Neural cell (in vitro differentiated cells): ENCODE measurements around the gene GLTPD2. TPM values are rescaled to one million over a fixed set of nuclear protein-coding genes. Genes with fewer than 3 reads are reported as not detected.

Experiments
- H2AFZ ChIP-seq: fragments of 200-600, 300-800 bp; sonication (generic), shearing (Covaris generic); 2 replicates; pipeline ENCODE4 v1.6.0; 2014; ENCODE audit warnings: low read depth, mild to moderate bottlenecking, antibody characterized with exemption, low read length, moderate library complexity
- H3F3A ChIP-seq: fragments of 200-600 bp; shearing (Covaris generic); 2 replicates; pipeline ENCODE4 v1.6.1; 2016; ENCODE audit warnings: mild to moderate bottlenecking, moderate library complexity, mixed read lengths, antibody characterized with exemption, low read length; ENCODE audit not compliant: insufficient read depth, poor library complexity, severe bottlenecking
- H3K27ac ChIP-seq: fragments of 200-600, 300-800 bp; sonication (generic), shearing (Covaris generic); 2 replicates; pipeline ENCODE4 v1.5.1; 2014; ENCODE audit warnings: mild to moderate bottlenecking, low read length, moderate library complexity
- H3K27me3 ChIP-seq: fragments of 300-800, 200-600 bp; sonication (generic), shearing (Covaris generic); 2 replicates; pipeline ENCODE4 v1.6.0; 2014; ENCODE audit warnings: mild to moderate bottlenecking, low read depth, low read length, moderate library complexity; ENCODE audit not compliant: insufficient read depth
- H3K36me3 ChIP-seq: fragments of 300-800, 200-600 bp; sonication (generic), shearing (Covaris generic); 2 replicates; pipeline ENCODE4 v1.5.1; 2014; ENCODE audit warnings: mild to moderate bottlenecking, antibody characterized with exemption, low read length, moderate library complexity; ENCODE audit not compliant: insufficient read depth
- H3K4me2 ChIP-seq: fragments of 300-800, 200-600 bp; sonication (generic), shearing (Covaris generic); 2 replicates; pipeline ENCODE4 v1.6.0; 2014; ENCODE audit warnings: mild to moderate bottlenecking, low read length
- H3K4me3 ChIP-seq: fragments of 300-800, 200-600 bp; sonication (generic), shearing (Covaris generic); 2 replicates; pipeline ENCODE4 v1.5.1; 2014; ENCODE audit warnings: mild to moderate bottlenecking, low read length, moderate library complexity
- H3K79me2 ChIP-seq: fragments of 200-600 bp; shearing (Covaris generic); replicated peaks from 2 replicates; pipeline ENCODE4 v1.6.0; 2014; ENCODE audit warnings: mild to moderate bottlenecking, low read length, moderate library complexity; ENCODE audit not compliant: insufficient read depth
- H3K9ac ChIP-seq: fragments of 300-800, 200-600 bp; sonication (generic), shearing (Covaris generic); 2 replicates; pipeline ENCODE4 v1.6.1; 2016; ENCODE audit warnings: mild to moderate bottlenecking, low read length, mixed read lengths
- H3K9me2 ChIP-seq: fragments of 200-600 bp; shearing (Covaris generic); 2 replicates; pipeline ENCODE4 v1.6.1; 2016; ENCODE audit warnings: mild to moderate bottlenecking, low read length, mixed read lengths; ENCODE audit not compliant: insufficient read depth
- H3K9me3 ChIP-seq: fragments of 200-600, 300-800 bp; sonication (generic), shearing (Covaris generic); 2 replicates; pipeline ENCODE4 v1.6.1; 2016; ENCODE audit warnings: mild to moderate bottlenecking, mixed run types, low read length, moderate library complexity, mixed read lengths
- H4K20me1 ChIP-seq: fragments of 200-600 bp; shearing (Covaris generic); 2 replicates; pipeline ENCODE4 v1.6.1; 2016; ENCODE audit warnings: mild to moderate bottlenecking, mixed run types; ENCODE audit not compliant: insufficient read depth
- EP300 ChIP-seq: fragments of 450-650 bp; conservative IDR thresholded peaks from 2 replicates; pipeline ENCODE4 v1.6.1; 2014; ENCODE audit warnings: antibody characterized with exemption, mild to moderate bottlenecking, moderate library complexity; ENCODE audit not compliant: poor library complexity, severe bottlenecking
- EZH2 ChIP-seq: fragments of 200-600, 300-800 bp; shearing (Covaris generic), sonication (generic); IDR thresholded peaks from 2 replicates; pipeline ENCODE4 v1.6.1; 2014; ENCODE audit warnings: antibody characterized with exemption, low read length, borderline replicate concordance, mild to moderate bottlenecking; ENCODE audit not compliant: insufficient read depth, poor library complexity, severe bottlenecking
- MXI1 ChIP-seq: fragments of 450-650 bp; conservative IDR thresholded peaks from 2 replicates; pipeline ENCODE4 v1.6.1; 2014; ENCODE audit warnings: antibody characterized with exemption, mild to moderate bottlenecking; ENCODE audit not compliant: poor library complexity, severe bottlenecking
- POLR2AphosphoS5 ChIP-seq: IDR thresholded peaks from 2 replicates; pipeline ENCODE4 v1.6.1; 2012
- RAD21 ChIP-seq: fragments of 450-650 bp; conservative IDR thresholded peaks from 2 replicates; pipeline ENCODE4 v1.6.1; 2014; ENCODE audit warnings: antibody characterized with exemption, mild to moderate bottlenecking, moderate library complexity
- SMC3 ChIP-seq: fragments of 450-650 bp; conservative IDR thresholded peaks from 2 replicates; pipeline ENCODE4 v1.6.1; 2014; ENCODE audit warnings: antibody characterized with exemption, mild to moderate bottlenecking, moderate library complexity; ENCODE audit not compliant: poor library complexity
- TAF1 ChIP-seq: IDR thresholded peaks from 2 replicates; pipeline ENCODE4 v1.6.1; 2012; ENCODE audit warnings: low read depth
- polyA plus RNA-seq: library from polyadenylated mRNA; depleted of rRNA; stranded (reverse); fragments of >200 nt; gene quantifications from 2 replicates; pipeline ENCODE4 v1.2.3, GENCODE V29; 2014
- TF ChIP-seq, protein P1 (sequence below): IDR thresholded peaks from 2 replicates; pipeline ENCODE4 v1.6.1; 2012; ENCODE audit warnings: borderline replicate concordance
- TF ChIP-seq, protein P2 (sequence below): fragments of 450-650 bp; IDR thresholded peaks from 2 replicates; pipeline ENCODE4 v1.5.1; 2014; ENCODE audit warnings: antibody characterized with exemption, mild to moderate bottlenecking, moderate library complexity; ENCODE audit not compliant: poor library complexity, severe bottlenecking

Gene GLTPD2
- polyA plus RNA-seq, 1 donor from 2014 or later = not detected

- Histone ChIP-seq H3K9me3 (no peaks in the 10 kb centered on the region), H3K4me3 (no peak overlapping the region), H2AFZ (no peak overlapping the region), H3K9ac (no peak overlapping the region), H3K79me2 (no peaks in the 10 kb centered on the region), H3F3A (no peaks in the 10 kb centered on the region), H3K4me2 (no peak overlapping the region), H3K9me2 (no peaks in the 10 kb centered on the region), H3K27ac (no peak overlapping the region), H3K27me3 (peaks cover 21% of the 10 kb centered on the region), H4K20me1 (no peaks in the 10 kb centered on the region), H3K36me3 (no peaks in the 10 kb centered on the region)
- TF ChIP-seq RAD21 (no peak), EZH2 (no peak), SMC3 (no peak)
Measured at GRCh38 chr17:4748686-4749085, 40.1 kb upstream of the GLTPD2 start.

- TF ChIP-seq MXI1 = no peak
- TF ChIP-seq TAF1 = no peak
- TF ChIP-seq, protein P1, sequence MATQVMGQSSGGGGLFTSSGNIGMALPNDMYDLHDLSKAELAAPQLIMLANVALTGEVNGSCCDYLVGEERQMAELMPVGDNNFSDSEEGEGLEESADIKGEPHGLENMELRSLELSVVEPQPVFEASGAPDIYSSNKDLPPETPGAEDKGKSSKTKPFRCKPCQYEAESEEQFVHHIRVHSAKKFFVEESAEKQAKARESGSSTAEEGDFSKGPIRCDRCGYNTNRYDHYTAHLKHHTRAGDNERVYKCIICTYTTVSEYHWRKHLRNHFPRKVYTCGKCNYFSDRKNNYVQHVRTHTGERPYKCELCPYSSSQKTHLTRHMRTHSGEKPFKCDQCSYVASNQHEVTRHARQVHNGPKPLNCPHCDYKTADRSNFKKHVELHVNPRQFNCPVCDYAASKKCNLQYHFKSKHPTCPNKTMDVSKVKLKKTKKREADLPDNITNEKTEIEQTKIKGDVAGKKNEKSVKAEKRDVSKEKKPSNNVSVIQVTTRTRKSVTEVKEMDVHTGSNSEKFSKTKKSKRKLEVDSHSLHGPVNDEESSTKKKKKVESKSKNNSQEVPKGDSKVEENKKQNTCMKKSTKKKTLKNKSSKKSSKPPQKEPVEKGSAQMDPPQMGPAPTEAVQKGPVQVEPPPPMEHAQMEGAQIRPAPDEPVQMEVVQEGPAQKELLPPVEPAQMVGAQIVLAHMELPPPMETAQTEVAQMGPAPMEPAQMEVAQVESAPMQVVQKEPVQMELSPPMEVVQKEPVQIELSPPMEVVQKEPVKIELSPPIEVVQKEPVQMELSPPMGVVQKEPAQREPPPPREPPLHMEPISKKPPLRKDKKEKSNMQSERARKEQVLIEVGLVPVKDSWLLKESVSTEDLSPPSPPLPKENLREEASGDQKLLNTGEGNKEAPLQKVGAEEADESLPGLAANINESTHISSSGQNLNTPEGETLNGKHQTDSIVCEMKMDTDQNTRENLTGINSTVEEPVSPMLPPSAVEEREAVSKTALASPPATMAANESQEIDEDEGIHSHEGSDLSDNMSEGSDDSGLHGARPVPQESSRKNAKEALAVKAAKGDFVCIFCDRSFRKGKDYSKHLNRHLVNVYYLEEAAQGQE = no peak
- no peak for TF ChIP-seq EZH2
- no peak for TF ChIP-seq EP300
- no peak for TF ChIP-seq RAD21
- TF ChIP-seq POLR2AphosphoS5 = no peak
- no peak for TF ChIP-seq SMC3
- TF ChIP-seq, protein P2, sequence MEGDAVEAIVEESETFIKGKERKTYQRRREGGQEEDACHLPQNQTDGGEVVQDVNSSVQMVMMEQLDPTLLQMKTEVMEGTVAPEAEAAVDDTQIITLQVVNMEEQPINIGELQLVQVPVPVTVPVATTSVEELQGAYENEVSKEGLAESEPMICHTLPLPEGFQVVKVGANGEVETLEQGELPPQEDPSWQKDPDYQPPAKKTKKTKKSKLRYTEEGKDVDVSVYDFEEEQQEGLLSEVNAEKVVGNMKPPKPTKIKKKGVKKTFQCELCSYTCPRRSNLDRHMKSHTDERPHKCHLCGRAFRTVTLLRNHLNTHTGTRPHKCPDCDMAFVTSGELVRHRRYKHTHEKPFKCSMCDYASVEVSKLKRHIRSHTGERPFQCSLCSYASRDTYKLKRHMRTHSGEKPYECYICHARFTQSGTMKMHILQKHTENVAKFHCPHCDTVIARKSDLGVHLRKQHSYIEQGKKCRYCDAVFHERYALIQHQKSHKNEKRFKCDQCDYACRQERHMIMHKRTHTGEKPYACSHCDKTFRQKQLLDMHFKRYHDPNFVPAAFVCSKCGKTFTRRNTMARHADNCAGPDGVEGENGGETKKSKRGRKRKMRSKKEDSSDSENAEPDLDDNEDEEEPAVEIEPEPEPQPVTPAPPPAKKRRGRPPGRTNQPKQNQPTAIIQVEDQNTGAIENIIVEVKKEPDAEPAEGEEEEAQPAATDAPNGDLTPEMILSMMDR = no peak
- Histone ChIP-seq H3F3A (no peaks in the 10 kb centered on the region), H3K4me2 (no peak overlapping the region), H3K9ac (no peak overlapping the region), H3K9me2 (no peaks in the 10 kb centered on the region), H2AFZ (no peak overlapping the region), H4K20me1 (no peaks in the 10 kb centered on the region), H3K4me3 (no peak overlapping the region), H3K27me3 (peaks cover 4% of the 10 kb centered on the region), H3K9me3 (no peaks in the 10 kb centered on the region), H3K79me2 (no peaks in the 10 kb centered on the region), H3K27ac (no peak overlapping the region), H3K36me3 (no peaks in the 10 kb centered on the region)
Measured at GRCh38 chr17:4750606-4751005, 38.2 kb upstream of the GLTPD2 start.

- no peak overlapping the region for H2AFZ ChIP-seq
- TF ChIP-seq EZH2 (no peak), POLR2AphosphoS5 (no peak), EP300 (no peak), MXI1 (no peak), TAF1 (no peak), RAD21 (no peak), SMC3 (no peak)
- TF ChIP-seq, protein P1 = no peak
- TF ChIP-seq, protein P2 = no peak
- no peaks in the 10 kb centered on the region for H4K20me1 ChIP-seq
- no peak overlapping the region for H3K9ac ChIP-seq
- H3K9me2 ChIP-seq = no peaks in the 10 kb centered on the region
- no peak overlapping the region for H3K27ac ChIP-seq
- no peaks in the 10 kb centered on the region for H3K9me3 ChIP-seq
- H3K27me3 ChIP-seq = no peaks in the 10 kb centered on the region
- H3K4me3 ChIP-seq = no peak overlapping the region
- no peaks in the 10 kb centered on the region for H3F3A ChIP-seq
- H3K36me3 ChIP-seq = no peaks in the 10 kb centered on the region
- H3K79me2 ChIP-seq = no peaks in the 10 kb centered on the region
- H3K4me2 ChIP-seq = no peak overlapping the region
Measured at GRCh38 chr17:4751932-4752331, 36.8 kb upstream of the GLTPD2 start.
